ENCODE data around the gene ZNF217. TPM values are rescaled to one million over a fixed set of nuclear protein-coding genes. Genes with fewer than 3 reads are reported as not detected.

The ZNF217 gene
- total RNA-seq, 1 experiment from 2014 or later = 210 TPM

GRCh38 chr20:53579581-53580375 is 13.9 kb downstream of the ZNF217 start:
- in situ Hi-C loops (cut with HindIII; ENCODE audit: low pct_unique_long_range_greater_than_20kb, low sequenced_read_pairs) = no loop called here
- DNase-seq (ENCODE audit: low read depth, low spot score) = no peak
- TF ChIP-seq SIN3A (IDR thresholded peaks at IDR 0.05; ENCODE audit: borderline replicate concordance, insufficient read depth, low read depth, low read length) (0 out of 2 replicates have a peak, but pooled peaks have one; percentile 12), CTCF (IDR thresholded peaks at IDR 0.05) (no peak), POLR2AphosphoS5 (IDR thresholded peaks at IDR 0.05; ENCODE audit: low read depth, low read length) (no peak; the same call in 1 of the 2 replicates), REST (IDR thresholded peaks at IDR 0.05; ENCODE audit: insufficient read depth in 1 of 2, low read depth in 2 of 2, low read length in 1 of 2) (no peak), TCF7L2 (IDR thresholded peaks at IDR 0.05; ENCODE audit: low read depth, low read length) (no peak; the same call in 1 of the 2 replicates)
- BruUV-seq (replicated peaks) = TSS peak; percentile 71
- peak; percentile 40 for ATAC-seq
- POLR2A ChIA-PET = no interaction called here
- CTCF ChIA-PET = interaction anchor here (0.6 kb wide), 1 partner anchor 335 kb away, joined by 7 read pairs; no protein-coding TSS in a partner anchor
- intact Hi-C loops (cut with micrococcal nuclease; ENCODE audit: unreplicated experiment) = loop anchor here (5.0 to 10.0 kb wide), 2 partner anchors 363 to 485 kb away; no protein-coding TSS in a partner anchor
- Histone ChIP-seq H3K27me3 (ENCODE audit: control insufficient read depth, insufficient read depth, low read length) (no peaks in the 10 kb centered on the region), H3K4me3 (ENCODE audit: low read depth in 2 of 2, low read length in 2 of 2) (peak overlapping the region; percentile 57 to 66), H3K9me3 (ENCODE audit: control insufficient read depth, insufficient read depth, low read depth, low read length) (no peaks in the 10 kb centered on the region), H3K27ac (ENCODE audit: low read length) (peak overlapping the region; percentile 100), H3K36me3 (ENCODE audit: control insufficient read depth, insufficient read depth, low read length) (peaks cover 52% of the 10 kb centered on the region), H3K4me1 (ENCODE audit: control insufficient read depth, insufficient read depth, low read length) (peaks cover 64% of the 10 kb centered on the region)

GRCh38 chr20:53579266-53579580 is 14.4 kb downstream of the ZNF217 start:
- peak overlapping the region; percentile 57 to 66 for H3K4me3 ChIP-seq (ENCODE audit: low read depth in 2 of 2, low read length in 2 of 2)
- ChIA-PET CTCF (no interaction called here), POLR2A (no interaction called here)
- no TSS peak for BruUV-seq (replicated peaks)
- no peaks in the 10 kb centered on the region for H3K27me3 ChIP-seq (ENCODE audit: control insufficient read depth, insufficient read depth, low read length)
- peaks cover 55% of the 10 kb centered on the region for H3K36me3 ChIP-seq (ENCODE audit: control insufficient read depth, insufficient read depth, low read length)
- ATAC-seq = no peak
- no peak for DNase-seq (ENCODE audit: low read depth, low spot score)
- no peaks in the 10 kb centered on the region for H3K9me3 ChIP-seq (ENCODE audit: control insufficient read depth, insufficient read depth, low read depth, low read length)
- in situ Hi-C loops (cut with HindIII; ENCODE audit: low pct_unique_long_range_greater_than_20kb, low sequenced_read_pairs) = no loop called here
- intact Hi-C loops (cut with micrococcal nuclease; ENCODE audit: unreplicated experiment) = loop anchor here (5.0 to 10.0 kb wide), 2 partner anchors 363 to 486 kb away; no protein-coding TSS in a partner anchor
- peaks cover 67% of the 10 kb centered on the region for H3K4me1 ChIP-seq (ENCODE audit: control insufficient read depth, insufficient read depth, low read length)
- peak overlapping the region; percentile 100 for H3K27ac ChIP-seq (ENCODE audit: low read length)
- TF ChIP-seq TCF7L2 (IDR thresholded peaks at IDR 0.05; ENCODE audit: low read depth, low read length) (no peak), POLR2AphosphoS5 (IDR thresholded peaks at IDR 0.05; ENCODE audit: low read depth, low read length) (peak; percentile 53; the same call in 1 of the 2 replicates)
